H1 (cell line): ENCODE data around the gene KCMF1. TPM values are rescaled to one million over a fixed set of nuclear protein-coding genes. Genes with fewer than 3 reads are reported as not detected.

ENCODE experiments used
- CTCF ChIA-PET: fragments of 300-600 bp; sonication (Branson Sonifier 250); formaldehyde crosslinking; loops from one replicate; lab custom pipeline; 2021; ENCODE audit not compliant: partially characterized antibody; lab: Charles Lee
- POLR2A ChIA-PET: fragments of 300-600 bp; sonication (Branson Sonifier 250); formaldehyde crosslinking; loops from one replicate; lab custom pipeline; 2021; ENCODE audit warnings: inconsistent platforms; ENCODE audit not compliant: partially characterized antibody; lab: Charles Lee
- DNase-seq, 2 experiments: peaks; one replicate each; pipeline versions ENCODE4 v3.0.0 to v3.0.0-alpha.2; 2010 to 2022; ENCODE audit warnings: low spot score in 2 of 2, low read depth in 1 of 2, mixed read lengths in 1 of 2
- FAIRE-seq: peaks from 2 replicates; lab custom pipeline; 2011; peaks lifted over from hg19 to GRCh38; lab: Jason Lieb, UNC
- H2AFZ ChIP-seq: 2 replicates; pipeline ENCODE4 v1.8.1; 2012; ENCODE audit warnings: low read length, inconsistent platforms
- H2AK5ac ChIP-seq: 2 replicates; pipeline ENCODE4 v1.6.1; 2013; ENCODE audit warnings: low read depth, low read length
- H2BK120ac ChIP-seq: replicated peaks from 2 replicates; pipeline ENCODE3; 2013; ENCODE audit warnings: low read depth, low read length, inconsistent platforms
- H2BK12ac ChIP-seq: 2 replicates; pipeline ENCODE4 v1.6.1; 2013; ENCODE audit warnings: low read depth, low read length
- H2BK15ac ChIP-seq: 2 replicates; pipeline ENCODE4 v1.6.1; 2013; ENCODE audit warnings: low read length
- H2BK20ac ChIP-seq: 2 replicates; pipeline ENCODE4 v1.6.1; 2013; ENCODE audit warnings: low read length
- H2BK5ac ChIP-seq: 2 replicates; pipeline ENCODE4 v1.6.1; 2013; ENCODE audit warnings: low read depth, low read length
- H3K14ac ChIP-seq: 2 replicates; pipeline ENCODE4 v1.6.1; 2013; ENCODE audit warnings: inconsistent platforms; ENCODE audit not compliant: insufficient read length
- H3K18ac ChIP-seq: 2 replicates; pipeline ENCODE4 v1.6.1; 2013; ENCODE audit warnings: low read length; ENCODE audit errors: extremely low read depth
- H3K23ac ChIP-seq: 2 replicates; pipeline ENCODE4 v1.6.1; 2013; ENCODE audit warnings: inconsistent platforms; ENCODE audit not compliant: insufficient read length
- H3K23me2 ChIP-seq: 2 replicates; pipeline ENCODE4 v1.6.1; 2013; ENCODE audit warnings: low read depth, low read length
- H3K27ac ChIP-seq: 2 replicates; pipeline ENCODE4 v1.6.1; 2011; ENCODE audit warnings: low read depth, low read length, inconsistent platforms
- H3K27me3 ChIP-seq, 4 experiments: replicated peaks in 1 of 4; 1 replicate in 1 of 4; 2 replicates in 3 of 4; pipeline versions ENCODE4 v1.6.1 to v1.8.1; 2011 to 2013; ENCODE audit warnings: low read length in 3 of 4, mild to moderate bottlenecking in 3 of 4, inconsistent platforms in 2 of 4, mixed read lengths in 2 of 4, moderate library complexity in 1 of 4; ENCODE audit not compliant: control insufficient read depth in 3 of 4, insufficient read depth in 3 of 4; ENCODE audit errors: extremely low read depth in 1 of 4
- H3K36me3 ChIP-seq, 4 experiments: 2 replicates each; pipeline versions ENCODE4 v1.6.1 to v1.8.1; 2011 to 2013; ENCODE audit warnings: mild to moderate bottlenecking in 4 of 4, low read length in 3 of 4, moderate library complexity in 2 of 4, control low read depth in 1 of 4, inconsistent platforms in 1 of 4; ENCODE audit not compliant: insufficient read depth in 4 of 4, control insufficient read depth in 2 of 4
- H3K4ac ChIP-seq: replicated peaks from 2 replicates; pipeline ENCODE3; 2013; ENCODE audit warnings: low read length, low read depth, mixed read lengths, inconsistent platforms; ENCODE audit not compliant: insufficient read length
- H3K4me1 ChIP-seq, 4 experiments: replicated peaks in 1 of 4; 1 replicate in 1 of 4; 2 replicates in 3 of 4; pipeline versions ENCODE4 v1.6.1 to v1.8.1; 2011 to 2013; ENCODE audit warnings: low read length in 3 of 4, inconsistent platforms in 2 of 4, mixed read lengths in 1 of 4; ENCODE audit not compliant: insufficient read depth in 4 of 4, control insufficient read depth in 3 of 4
- H3K4me2 ChIP-seq, 2 experiments: 2 replicates each; pipeline versions ENCODE4 v1.6.1 to v1.8.1; 2011 to 2013; ENCODE audit warnings: low read depth in 2 of 2, low read length in 2 of 2, control low read depth in 1 of 2, inconsistent platforms in 1 of 2, mild to moderate bottlenecking in 1 of 2; ENCODE audit not compliant: insufficient read depth in 1 of 2
- H3K4me3 ChIP-seq, 4 experiments: fragments of 200-600, 300-600 bp in 1 of 4; sonication (generic), shearing (Covaris generic), sonication (Bioruptor Twin) in 1 of 4; 2 replicates each; pipeline versions ENCODE4 v1.5.1 to v1.8.1; 2011 to 2016; ENCODE audit warnings: low read length in 4 of 4, low read depth in 3 of 4, control low read depth in 2 of 4, inconsistent platforms in 2 of 4, mild to moderate bottlenecking in 2 of 4, mixed read lengths in 1 of 4, moderate library complexity in 1 of 4; ENCODE audit not compliant: insufficient read depth in 2 of 4; ENCODE audit errors: extremely low read depth in 1 of 4
- H3K56ac ChIP-seq: replicated peaks from 2 replicates; pipeline ENCODE3; 2013; ENCODE audit warnings: low read depth, mild to moderate bottlenecking, mixed read lengths, low read length, inconsistent platforms; ENCODE audit not compliant: insufficient read length
- H3K79me1 ChIP-seq: 2 replicates; pipeline ENCODE4 v1.6.1; 2013; ENCODE audit warnings: low read depth, low read length, control low read depth
- H3K79me2 ChIP-seq, 2 experiments: 2 replicates each; pipeline versions ENCODE4 v1.6.1 to v1.8.1; 2012 to 2013; ENCODE audit warnings: low read length in 2 of 2, mild to moderate bottlenecking in 2 of 2, inconsistent platforms in 1 of 2; ENCODE audit not compliant: insufficient read depth in 2 of 2, control insufficient read depth in 1 of 2
- H3K9ac ChIP-seq, 4 experiments: replicated peaks in 1 of 4; 1 replicate in 1 of 4; 2 replicates in 3 of 4; pipeline versions ENCODE4 v1.6.1 to v1.8.1; 2011 to 2013; ENCODE audit warnings: low read depth in 3 of 4, low read length in 3 of 4, control low read depth in 2 of 4, mild to moderate bottlenecking in 2 of 4, moderate library complexity in 2 of 4, inconsistent platforms in 1 of 4; ENCODE audit errors: extremely low read depth in 1 of 4
- H3K9me3 ChIP-seq, 2 experiments: 2 replicates each; pipeline versions ENCODE4 v1.6.1 to v1.8.1; 2012 to 2013; ENCODE audit warnings: mild to moderate bottlenecking in 2 of 2, moderate library complexity in 2 of 2, control low read depth in 1 of 2, inconsistent platforms in 1 of 2, low read depth in 1 of 2, low read length in 1 of 2, mixed read lengths in 1 of 2; ENCODE audit not compliant: insufficient read depth in 2 of 2
- H4K20me1 ChIP-seq, 2 experiments: replicated peaks in 1 of 2; 2 replicates each; pipeline versions ENCODE3 to v1.8.1; 2011 to 2013; ENCODE audit warnings: inconsistent platforms in 2 of 2, low read length in 2 of 2, mild to moderate bottlenecking in 1 of 2; ENCODE audit not compliant: insufficient read depth in 2 of 2, control insufficient read depth in 1 of 2
- H4K5ac ChIP-seq: 2 replicates; pipeline ENCODE4 v1.6.1; 2013; ENCODE audit warnings: low read length, low read depth, mixed read lengths, inconsistent platforms; ENCODE audit not compliant: insufficient read length
- H4K8ac ChIP-seq: 2 replicates; pipeline ENCODE4 v1.8.0; 2013; ENCODE audit warnings: mild to moderate bottlenecking, moderate library complexity, low read length, inconsistent platforms; ENCODE audit not compliant: insufficient read depth; ENCODE audit errors: extremely low read depth
- H4K91ac ChIP-seq: replicated peaks from 2 replicates; pipeline ENCODE3; 2013; ENCODE audit warnings: low read length, mixed read lengths, inconsistent platforms; ENCODE audit not compliant: insufficient read length
- YY1 ChIP-seq: IDR thresholded peaks from 2 replicates; pipeline ENCODE4 v1.6.1; 2011; ENCODE audit warnings: low read depth, mild to moderate bottlenecking, low read length
- WGBS, 2 experiments: shearing (Covaris generic) in 1 of 2; methylation state at CpG; one replicate each; pipeline versions ENCODE4 v1.1.6 to v1.1.7; 2013 to 2015; ENCODE audit warnings: low lambda C conversion rate in 2 of 2, mixed read lengths in 2 of 2, inconsistent platforms in 1 of 2, low coverage in 1 of 2, missing lambda C conversion rate in 1 of 2; ENCODE audit not compliant: insufficient replicate concordance in 2 of 2, insufficient coverage in 1 of 2, insufficient read length in 1 of 2; ENCODE audit errors: extremely low coverage in 1 of 2, missing lambda C conversion rate in 1 of 2; 5-methylcytosine and 5-hydroxymethylcytosine counted together
- polyA plus RNA-seq, 7 experiments: library from polyadenylated mRNA; depleted of rRNA in 3 of 7; stranded (reverse) in 5 of 7; unstranded in 2 of 7; fragments of >200 nt in 5 of 7; fragments of 200-250 nt in 2 of 7; gene quantifications; 1 replicate in 5 of 7; 2 replicates in 1 of 7; 4 replicates in 1 of 7; pipeline versions ENCODE4 v1.2.1 to v1.2.3, GENCODE V29; 2011 to 2013; ENCODE audit warnings: missing spikeins in 2 of 7, mixed read lengths in 2 of 7
- total RNA-seq: library from RNA; stranded (reverse); fragmentation: NEBNext Ultra II Directional; extraction: Animal tissue kit (Norgen Biotek cat#: 25700); gene quantifications from 2 replicates; pipeline ENCODE4 v1.2.1, GENCODE V29; 2021

Gene KCMF1
- total and polyA plus RNA-seq, 2 of the 8 experiments (the other 6 are each of a cell fraction or from before 2014, with no cell fraction given), result 86.9 to 149 TPM

GRCh38 chr2:85032621-85033020 lies 61.7 kb downstream of the KCMF1 start:
- no peak overlapping the region for H3K4me2 ChIP-seq
- no peak overlapping the region for H2BK15ac ChIP-seq
- no peak overlapping the region for H2AK5ac ChIP-seq
- H3K27me3 ChIP-seq, result no peaks in the 10 kb centered on the region
- no peak overlapping the region for H4K5ac ChIP-seq
- no peak overlapping the region for H3K18ac ChIP-seq
- H2BK20ac ChIP-seq, result no peak overlapping the region
- H4K91ac ChIP-seq, result no peak overlapping the region
- H2BK120ac ChIP-seq, result no peak overlapping the region
- peaks cover 0 to 40% of the 10 kb centered on the region in 2 experiments; a peak in 3 of 4 replicates for H3K79me2 ChIP-seq
- no peaks in the 10 kb centered on the region for H3K23me2 ChIP-seq
- no peak overlapping the region for H4K8ac ChIP-seq
- no peak overlapping the region for H3K9ac ChIP-seq
- H3K4me3 ChIP-seq, result no peak overlapping the region
- TF ChIP-seq YY1, result no peak
- no peak overlapping the region for H2BK12ac ChIP-seq
- H3K9me3 ChIP-seq, result no peaks in the 10 kb centered on the region
- peaks cover 4 to 56% (median 13%) of the 10 kb centered on the region in 4 experiments for H3K36me3 ChIP-seq
- no peaks in the 10 kb centered on the region; the same call in 1 of the 2 replicates for H3K79me1 ChIP-seq
- FAIRE-seq (no peak), DNase-seq (no peak)
- 94% methylated on average over 5 of the region's 5 CpGs; no CpG with 5 or more reads in 1 of the 2 experiments for WGBS, 2 experiments
- no peak overlapping the region for H3K56ac ChIP-seq
- H3K27ac ChIP-seq, result no peak overlapping the region
- peaks cover 0 to 5% (median under 1%) of the 10 kb centered on the region in 4 experiments; a peak in 2 of 7 replicates for H3K4me1 ChIP-seq
- H3K4ac ChIP-seq, result no peak overlapping the region
- H2AFZ ChIP-seq, result no peak overlapping the region
- no peak overlapping the region for H3K23ac ChIP-seq
- H3K14ac ChIP-seq, result no peak overlapping the region
- no peak overlapping the region for H2BK5ac ChIP-seq
- ChIA-PET POLR2A (interaction anchor here (1.6 kb wide), 1 partner anchor 16 kb away, joined by 5 read pairs; no protein-coding TSS in a partner anchor), CTCF (no interaction called here)
- H4K20me1 ChIP-seq, result peaks cover 3 to 12% of the 10 kb centered on the region in 2 experiments
